Pancreas (tissue), 10 donors: ENCODE results near the gene PRR11. TPM values are rescaled to one million over a fixed set of nuclear protein-coding genes. Genes with fewer than 3 reads are reported as not detected.

Experiments
- ATAC-seq, 4 donors: fragments of 200-7000 bp; cut with Tn5 transposase; one replicate each; pipeline versions ENCODE4 v1.8.0 to v1.9.1; 2020; ENCODE audit warnings: mild to moderate bottlenecking in 4 of 4, moderate library complexity in 4 of 4
- DNase-seq, 6 donors: peaks; one replicate each; pipeline ENCODE4 v3.0.0-alpha.2; 2020
- FAIRE-seq: peaks from 2 replicates; lab custom pipeline; 2012; peaks lifted over from hg19 to GRCh38; lab: Jason Lieb, UNC
- H3K27ac ChIP-seq, 4 donors: fragments of 200-600 bp; sonication (generic); 1 replicate in 3 of 4; 2 replicates in 1 of 4; pipeline versions ENCODE4 v1.5.0 to v1.8.0; 2020
- H3K27me3 ChIP-seq, 4 donors: fragments of 200-600 bp; one replicate each; pipeline ENCODE4 v1.8.0; 2021
- H3K36me3 ChIP-seq, 3 donors: fragments of 200-600 bp; sonication (generic) in 1 of 3; one replicate each; pipeline versions ENCODE4 v1.5.0 to v1.8.0; 2020 to 2021
- H3K4me1 ChIP-seq, 3 donors: fragments of 200-600 bp; one replicate each; pipeline ENCODE4 v1.8.0; 2021
- H3K4me3 ChIP-seq, 4 donors: fragments of 200-600 bp; sonication (generic) in 2 of 4; one replicate each; pipeline versions ENCODE4 v1.5.0 to v1.8.0; 2020 to 2021
- H3K9me3 ChIP-seq, 4 donors: fragments of 200-600 bp; one replicate each; pipeline ENCODE4 v1.8.0; 2021
- CTCF ChIP-seq, 4 donors: fragments of 200-600 bp; sonication (generic) in 3 of 4; IDR thresholded peaks; one replicate each; pipeline versions ENCODE4 v1.5.0 to v1.8.0; 2021; ENCODE audit warnings: antibody characterized with exemption in 4 of 4
- WGBS, 2 donors: extraction: QIAGEN DNeasy Blood & Tissue Kit; methylation state at CpG; one replicate each; pipeline ENCODE4 v1.1.7; 2013; 5-methylcytosine and 5-hydroxymethylcytosine counted together
- intact Hi-C, 3 donors: fragments of 100-400 bp; cut with DNase I; formaldehyde crosslinking; loops; one replicate each; pipeline versions ENCODE4 v1.11.1 to v1.14.2; 2022
- polyA plus RNA-seq, 2 donors: library from polyadenylated mRNA; stranded (reverse); fragments of 200-250 nt; gene quantifications; one replicate each; pipeline ENCODE4 v1.2.3, GENCODE V29; 2013
- total RNA-seq, 6 donors: library from RNA; stranded (reverse); fragmentation: NEBNext Ultra II Directional in 4 of 6; extraction: Animal tissue kit (Norgen Biotek cat#: 25700) in 4 of 6; gene quantifications; one replicate each; pipeline versions ENCODE4 v1.2.1 to v1.2.4, GENCODE V29; 2021 to 2023
- donor health status: healthy with polysubstance abuse.
- donor health status: DM: no; HTN: no; CAD: no; lungs with moderate emphysema.
- donor health status: DM: no; HTN: no; CAD: no.
- donor health status: control.
- donor health status: control.
- donor health status: Bipolar disorder and iron deficiency.
- donor health status: DM: yes; HTN: yes; CAD: no.
- donor health status: DM: no; HTN: no; CAD: no.
- donor health status: DM: no; HTN: no; CAD: no.
- donor health status: DM: yes; HTN: yes; CAD: no.

Gene PRR11
- total and polyA plus RNA-seq, 8 donors: 0.08 to 1.5 (median 0.53) TPM

GRCh38 chr17:59160157-59161025, 4.8 kb downstream of the PRR11 start:
- Histone ChIP-seq H3K27ac (no peak overlapping the region), H3K27me3 (no peaks in the 10 kb centered on the region), H3K4me1 (no peaks in the 10 kb centered on the region), H3K4me3 (no peak overlapping the region), H3K36me3 (no peaks in the 10 kb centered on the region), H3K9me3 (no peaks in the 10 kb centered on the region)
- TF ChIP-seq CTCF (IDR thresholded peaks at IDR 0.05): no peak
- DNase-seq (no peak), ATAC-seq (no peak), FAIRE-seq (no peak)
- WGBS, 2 donors: 87 to 89% methylated on average over 9 of the region's 9 CpGs
- intact Hi-C loops: no loop called here

GRCh38 chr17:59161477-59161876, 5.9 kb downstream of the PRR11 start:
- TF ChIP-seq CTCF (IDR thresholded peaks at IDR 0.05): no peak
- no peak for FAIRE-seq
- ATAC-seq: no peak
- WGBS, 2 donors: 94 to 95% methylated on average over 2 of the region's 2 CpGs
- no peaks in the 10 kb centered on the region for H3K36me3 ChIP-seq
- H3K9me3 ChIP-seq: no peaks in the 10 kb centered on the region
- H3K27me3 ChIP-seq: no peaks in the 10 kb centered on the region
- no peak overlapping the region for H3K27ac ChIP-seq
- intact Hi-C loops: no loop called here
- no peak for DNase-seq
- H3K4me1 ChIP-seq: no peaks in the 10 kb centered on the region
- no peak overlapping the region for H3K4me3 ChIP-seq

GRCh38 chr17:59165933-59166342, 10.4 kb downstream of the PRR11 start:
- ATAC-seq (peak in 2 of 4 donors; percentile 54 to 56), DNase-seq (peak in 1 of 6 donors; percentile 18), FAIRE-seq (no peak)
- Histone ChIP-seq H3K9me3 (no peaks in the 10 kb centered on the region), H3K27me3 (no peaks in the 10 kb centered on the region), H3K36me3 (no peaks in the 10 kb centered on the region), H3K4me3 (no peak overlapping the region), H3K4me1 (no peaks in the 10 kb centered on the region), H3K27ac (no peak overlapping the region)
- peak in 1 of 4 donors; percentile 42 for TF ChIP-seq CTCF (IDR thresholded peaks at IDR 0.05)
- intact Hi-C loops: no loop called here
- WGBS, 2 donors: 72 to 80% methylated on average over 2 of the region's 2 CpGs

GRCh38 chr17:59167571-59168001, 12.0 kb downstream of the PRR11 start:
- no peak overlapping the region for H3K27ac ChIP-seq

More at GRCh38 chr17:59167571-59168001, 12.0 kb downstream of the PRR11 start:
- FAIRE-seq (no peak), DNase-seq (no peak), ATAC-seq (no peak)
- intact Hi-C loops: no loop called here
- Histone ChIP-seq H3K9me3 (no peaks in the 10 kb centered on the region), H3K4me1 (no peaks in the 10 kb centered on the region), H3K4me3 (no peak overlapping the region), H3K27me3 (no peaks in the 10 kb centered on the region), H3K36me3 (no peaks in the 10 kb centered on the region)
- 80 to 82% methylated on average over 2 of the region's 2 CpGs for WGBS, 2 donors
- TF ChIP-seq CTCF (IDR thresholded peaks at IDR 0.05): no peak
